Heart left ventricle (tissue), 16 donors: ENCODE measurements around the gene USP47. TPM values are rescaled to one million over a fixed set of nuclear protein-coding genes. Genes with fewer than 3 reads are reported as not detected.

Source experiments
- ATAC-seq, 4 donors: fragments of 200-7000 bp; cut with Tn5 transposase; one replicate each; pipeline ENCODE4 v1.9.1; 2020 to 2022; ENCODE audit warnings: moderate library complexity in 4 of 4, mild to moderate bottlenecking in 3 of 4, moderate number of reproducible peaks in 1 of 4
- DNase-seq, 5 donors: peaks; one replicate each; pipeline ENCODE4 v3.0.0-alpha.2; 2020
- H3K27ac ChIP-seq, 12 donors: fragments of 200-600 bp; sonication (generic) in 4 of 12; one replicate each; pipeline versions ENCODE4 v1.5.0 to v1.8.0; 2016 to 2022; ENCODE audit warnings: mild to moderate bottlenecking in 2 of 12
- H3K27me3 ChIP-seq, 9 donors: fragments of 200-600 bp; sonication (generic) in 2 of 9; one replicate each; pipeline versions ENCODE4 v1.5.1 to v1.8.0; 2016 to 2022; ENCODE audit warnings: mild to moderate bottlenecking in 3 of 9
- H3K36me3 ChIP-seq, 9 donors: fragments of 200-600 bp; sonication (generic) in 2 of 9; one replicate each; pipeline versions ENCODE4 v1.5.0 to v1.8.0; 2018 to 2022; ENCODE audit warnings: mild to moderate bottlenecking in 2 of 9
- H3K4me1 ChIP-seq, 12 donors: fragments of 200-600 bp; sonication (generic) in 4 of 12; one replicate each; pipeline versions ENCODE4 v1.5.0 to v1.8.0; 2016 to 2022; ENCODE audit warnings: mild to moderate bottlenecking in 3 of 12
- H3K4me3 ChIP-seq, 12 donors: fragments of 200-600 bp; sonication (generic) in 4 of 12; one replicate each; pipeline versions ENCODE4 v1.5.0 to v1.8.0; 2017 to 2022; ENCODE audit warnings: mild to moderate bottlenecking in 9 of 12, moderate library complexity in 4 of 12
- H3K9me3 ChIP-seq, 12 donors: fragments of 200-600 bp; sonication (generic) in 4 of 12; one replicate each; pipeline versions ENCODE4 v1.5.0 to v1.8.0; 2016 to 2022; ENCODE audit warnings: mild to moderate bottlenecking in 1 of 12
- CTCF ChIP-seq, 12 donors: fragments of 200-600 bp; sonication (generic) in 4 of 12; IDR thresholded peaks; one replicate each; pipeline versions ENCODE4 v1.5.0 to v1.8.0; 2018 to 2022; ENCODE audit warnings: antibody characterized with exemption in 12 of 12, mild to moderate bottlenecking in 5 of 12
- POLR2A ChIP-seq, 2 donors: fragments of 450-650 bp; IDR thresholded peaks; one replicate each; pipeline ENCODE4 v1.6.1; 2017; ENCODE audit warnings: antibody characterized with exemption in 2 of 2, mild to moderate bottlenecking in 2 of 2, moderate library complexity in 2 of 2
- WGBS, 4 donors: extraction: QIAGEN DNeasy Blood & Tissue Kit in 2 of 4; methylation state at CpG; one replicate each; pipeline versions ENCODE4 v1.1.5 to v1.1.7; 2013 to 2018; 5-methylcytosine and 5-hydroxymethylcytosine counted together
- intact Hi-C, 10 donors: fragments of 100-400 bp; cut with DNase I; formaldehyde crosslinking; loops; one replicate each; pipeline versions ENCODE4 v1.11.1 to v1.14.2; 2022
- polyA plus RNA-seq, 2 donors: library from polyadenylated mRNA; stranded (reverse); fragments of 200-250 nt; gene quantifications; one replicate each; pipeline ENCODE4 v1.2.3, GENCODE V29; 2013
- total RNA-seq, 9 donors: library from RNA; depleted of rRNA in 2 of 9; stranded (reverse); fragments of >200 nt in 2 of 9; fragmentation: NEBNext Ultra II Directional in 3 of 9; extraction: Animal tissue kit (Norgen Biotek cat#: 25700) in 3 of 9; gene quantifications; one replicate each; pipeline versions ENCODE4 v1.1.0 to v1.2.4, GENCODE V29; 2016 to 2023
- donor health status: ischemic (EF 13 %, LVEDD 7.1; RV severe dilation, severe dysfunction).
- donor health status: healthy with polysubstance abuse.
- donor health status: DM: no; HTN: yes; CAD: no.
- donor health status: DM: no; HTN: no; CAD: no.
- donor health status: ischemic (EF 25% LVEDD 6.9; RV normal size, moderate dysfunction).
- donor health status: ischemic (EF 25% LVEDD 5.7; RV mildly dilated, moderate dysfunction).
- donor health status: healthy.
- donor health status: DM: yes; HTN: yes; CAD: no.
- donor health status: ischemic (EF 35%, LVEDD 5.7; RV mildly dilated, moderate dysfunction).
- donor health status: nonischemic (EF 11% LVEDD 7.7; RV severe dilation, severe dysfunction).
- donor health status: DM: yes; HTN: yes; CAD: no.
- donor health status: PGD.
- donor health status: ischemic (EF 29% LVEDD 5.4; RV normal size, mild dysfunction).
- donor health status: nonischemic (EF 23%, LVEDD 6.1; RV moderate dilation, normal function).

Gene USP47
- total and polyA plus RNA-seq, 11 donors = 26.2 to 89.6 (median 54.3) TPM

GRCh38 chr11:12005061-12005460, 163.3 kb downstream of the USP47 start:
- H3K4me1 ChIP-seq = peaks cover 0 to 56% (median 29%) of the 10 kb centered on the region in 12 donors
- DNase-seq (no peak), ATAC-seq (no peak)
- intact Hi-C loops = loop anchor here in 2 of 10 donors (5.0 kb wide), 1 partner anchor 33 kb away; no protein-coding TSS in a partner anchor
- 45 to 75% (median 68%) methylated on average over 4 of the region's 4 CpGs for WGBS, 4 donors
- no peak for TF ChIP-seq CTCF (IDR thresholded peaks at IDR 0.05)
- TF ChIP-seq POLR2A (IDR thresholded peaks at IDR 0.05) = no peak
- peak overlapping the region in 2 of 12 donors; percentile 2 to 4 for H3K4me3 ChIP-seq
- peaks cover 0 to 27% (median 17%) of the 10 kb centered on the region in 9 donors for H3K36me3 ChIP-seq
- no peaks in the 10 kb centered on the region for H3K9me3 ChIP-seq
- peak overlapping the region in 9 of 12 donors; percentile 11 to 88 (median 35) for H3K27ac ChIP-seq
- H3K27me3 ChIP-seq = peaks cover 0 to 35% (median 0%) of the 10 kb centered on the region in 9 donors

- Histone ChIP-seq H3K36me3 (peaks cover 0 to 24% (median 13%) of the 10 kb centered on the region in 9 donors), H3K27ac (peak overlapping the region in 9 of 12 donors; percentile 11 to 88 (median 35)), H3K9me3 (no peaks in the 10 kb centered on the region), H3K4me1 (peaks cover 0 to 56% (median 29%) of the 10 kb centered on the region in 12 donors), H3K4me3 (peak overlapping the region in 2 of 12 donors; percentile 2 to 4), H3K27me3 (peaks cover 0 to 39% (median 0%) of the 10 kb centered on the region in 9 donors)
- WGBS, 4 donors = 47 to 68% (median 55%) methylated on average over 1 of the region's 1 CpG
- intact Hi-C loops = loop anchor here in 2 of 10 donors (5.0 kb wide), 1 partner anchor 33 kb away; no protein-coding TSS in a partner anchor
- DNase-seq = no peak
- peak in 1 of 4 donors; percentile 19 for ATAC-seq
- TF ChIP-seq POLR2A (IDR thresholded peaks at IDR 0.05) (no peak), CTCF (IDR thresholded peaks at IDR 0.05) (no peak)
These were observed 163.7 kb downstream of the USP47 start for GRCh38 chr11:12005476-12005875.

GRCh38 chr11:12006552-12007229, 164.9 kb downstream of the USP47 start:
- WGBS, 4 donors = 78 to 94% (median 89%) methylated on average over 7 of the region's 7 CpGs
- no peak for ATAC-seq
- peak overlapping the region in 6 of 12 donors; percentile 0 to 88 (median 56) for H3K27ac ChIP-seq

More at GRCh38 chr11:12006552-12007229, 164.9 kb downstream of the USP47 start:
- Histone ChIP-seq H3K9me3 (no peaks in the 10 kb centered on the region), H3K4me3 (peak overlapping the region in 7 of 12 donors; percentile 66 to 89 (median 77)), H3K36me3 (peaks cover 0 to 12% (median under 1%) of the 10 kb centered on the region in 9 donors), H3K4me1 (peaks cover 0 to 56% (median 29%) of the 10 kb centered on the region in 12 donors), H3K27me3 (peaks cover 0 to 46% (median 0%) of the 10 kb centered on the region in 9 donors)
- intact Hi-C loops = loop anchor here in 2 of 10 donors (5.0 kb wide), 1 partner anchor 34 kb away; no protein-coding TSS in a partner anchor
- DNase-seq = no peak
- TF ChIP-seq CTCF (IDR thresholded peaks at IDR 0.05) (no peak), POLR2A (IDR thresholded peaks at IDR 0.05) (no peak)
